Measurements from ENCODE around the gene PDE1C.
"Not testable (repeated sequence)": the region's sequence is repeated elsewhere in the genome, so short reads cannot be mapped to it uniquely, and the experiment has no call there.

PDE1C gene

GRCh38 chr7:31887006-31887405 lies 183.2 kb downstream of the PDE1C start:
- no peak for DNase-seq

- no peak for DNase-seq
These were observed 185.0 kb downstream of the PDE1C start for GRCh38 chr7:31885171-31885570.

- DNase-seq, result peak; percentile 0
These were observed 186.4 kb downstream of the PDE1C start for GRCh38 chr7:31883761-31884164.

- DNase-seq, result no peak
These were observed 188.0 kb downstream of the PDE1C start for GRCh38 chr7:31882187-31882586.

- no peak for DNase-seq
These were observed 191.3 kb downstream of the PDE1C start for GRCh38 chr7:31878875-31879274.

GRCh38 chr7:31875424-31875823 lies 194.8 kb downstream of the PDE1C start:
- DNase-seq, result no peak

- DNase-seq, result peak; percentile 7
These were observed 195.4 kb downstream of the PDE1C start for GRCh38 chr7:31874631-31875386.

- no peak for DNase-seq
These were observed 196.2 kb downstream of the PDE1C start for GRCh38 chr7:31873816-31874597.

GRCh38 chr7:31872545-31873370 lies 197.4 kb downstream of the PDE1C start:
- no peak for DNase-seq

GRCh38 chr7:31864646-31865045 lies 205.6 kb downstream of the PDE1C start:
- DNase-seq, result no peak

- no peak for DNase-seq
These were observed 209.3 kb downstream of the PDE1C start for GRCh38 chr7:31860925-31861324.

- no peak for DNase-seq
These were observed 212.2 kb downstream of the PDE1C start for GRCh38 chr7:31858055-31858454.

- DNase-seq, result no peak
These were observed 213.0 kb downstream of the PDE1C start for GRCh38 chr7:31857172-31857571.

- no peak for DNase-seq
These were observed 213.9 kb downstream of the PDE1C start for GRCh38 chr7:31856337-31856736.

- DNase-seq, result no peak
These were observed 214.7 kb downstream of the PDE1C start for GRCh38 chr7:31855530-31855929.

GRCh38 chr7:31853380-31853779 lies 216.8 kb downstream of the PDE1C start:
- no peak for DNase-seq

- no peak for DNase-seq
These were observed 217.7 kb downstream of the PDE1C start for GRCh38 chr7:31852462-31852861.

GRCh38 chr7:31851119-31851518 lies 219.1 kb downstream of the PDE1C start:
- no peak for DNase-seq

GRCh38 chr7:31850601-31851000 lies 219.6 kb downstream of the PDE1C start:
- DNase-seq, result no peak

- DNase-seq, result no peak
These were observed 220.1 kb downstream of the PDE1C start for GRCh38 chr7:31850066-31850465.

GRCh38 chr7:31835471-31835870 lies 234.7 kb downstream of the PDE1C start:
- no peak for DNase-seq

GRCh38 chr7:31833625-31834024 lies 236.6 kb downstream of the PDE1C start:
- DNase-seq, result not testable (repeated sequence)

- no peak for DNase-seq
These were observed 241.7 kb downstream of the PDE1C start for GRCh38 chr7:31828520-31828919.

Measured in OCI-M1 (cell line).